H9 (cell line): ENCODE measurements around the gene TOB2. TPM values are rescaled to one million over a fixed set of nuclear protein-coding genes. Genes with fewer than 3 reads are reported as not detected.

Source experiments
- DNase-seq: peaks from one replicate; pipeline ENCODE4 v3.0.0-alpha.2; 2017
- H2AFZ ChIP-seq: one replicate; pipeline ENCODE4 v1.6.1; 2013; ENCODE audit warnings: mild to moderate bottlenecking, low read length, control low read depth, moderate library complexity
- H2AK5ac ChIP-seq: 2 replicates; pipeline ENCODE4 v1.6.1; 2013; ENCODE audit warnings: low read length, control low read depth, mixed read lengths; ENCODE audit not compliant: insufficient read length
- H2BK120ac ChIP-seq: one replicate; pipeline ENCODE4 v1.6.1; 2013; ENCODE audit warnings: low read depth, mild to moderate bottlenecking, low read length, control low read depth, inconsistent platforms; ENCODE audit not compliant: poor library complexity, severe bottlenecking
- H2BK12ac ChIP-seq: 2 replicates; pipeline ENCODE4 v1.6.1; 2013; ENCODE audit warnings: low read length, control low read depth, mixed read lengths, low read depth; ENCODE audit not compliant: insufficient read length
- H2BK15ac ChIP-seq: 2 replicates; pipeline ENCODE4 v1.6.1; 2013; ENCODE audit warnings: low read depth, low read length, control low read depth
- H2BK20ac ChIP-seq: one replicate; pipeline ENCODE4 v1.6.1; 2013; ENCODE audit warnings: low read depth, mild to moderate bottlenecking, low read length, control low read depth, inconsistent platforms; ENCODE audit not compliant: poor library complexity, severe bottlenecking
- H2BK5ac ChIP-seq: 2 replicates; pipeline ENCODE4 v1.6.1; 2013; ENCODE audit warnings: low read length, control low read depth, mixed read lengths; ENCODE audit not compliant: insufficient read length
- H3K14ac ChIP-seq: 2 replicates; pipeline ENCODE4 v1.6.1; 2013; ENCODE audit warnings: low read length, control low read depth; ENCODE audit not compliant: insufficient read depth
- H3K18ac ChIP-seq: 2 replicates; pipeline ENCODE4 v1.6.1; 2013; ENCODE audit warnings: low read depth, mild to moderate bottlenecking, mixed read lengths, low read length, control low read depth; ENCODE audit not compliant: insufficient read length
- H3K23ac ChIP-seq: 2 replicates; pipeline ENCODE4 v1.6.1; 2013; ENCODE audit warnings: low read length, control low read depth, mixed read lengths, low read depth; ENCODE audit not compliant: insufficient read length
- H3K23me2 ChIP-seq: 2 replicates; pipeline ENCODE4 v1.6.1; 2013; ENCODE audit warnings: low read depth, mild to moderate bottlenecking, mixed read lengths, low read length, control low read depth; ENCODE audit not compliant: insufficient read length, poor library complexity, severe bottlenecking
- H3K27ac ChIP-seq: 2 replicates; pipeline ENCODE4 v1.5.1; 2013; ENCODE audit warnings: low read length, control low read depth, mixed read lengths, low read depth; ENCODE audit not compliant: insufficient read length
- H3K27me3 ChIP-seq: 2 replicates; pipeline ENCODE4 v1.6.1; 2013; ENCODE audit warnings: low read length, control low read depth, inconsistent platforms; ENCODE audit not compliant: insufficient read depth
- H3K4ac ChIP-seq: 2 replicates; pipeline ENCODE4 v1.6.1; 2013; ENCODE audit warnings: low read depth, mild to moderate bottlenecking, control low read depth, inconsistent platforms, low read length, moderate library complexity
- H3K4me1 ChIP-seq: 2 replicates; pipeline ENCODE4 v1.6.1; 2013; ENCODE audit warnings: low read length, control low read depth, inconsistent platforms; ENCODE audit not compliant: insufficient read depth
- H3K4me2 ChIP-seq: 2 replicates; pipeline ENCODE4 v1.6.1; 2013; ENCODE audit warnings: low read length, control low read depth, mixed read lengths; ENCODE audit not compliant: insufficient read length, insufficient read depth
- H3K56ac ChIP-seq: 2 replicates; pipeline ENCODE4 v1.6.1; 2013; ENCODE audit warnings: low read depth, mild to moderate bottlenecking, mixed read lengths, low read length, control low read depth; ENCODE audit not compliant: insufficient read length
- H3K79me1 ChIP-seq: 2 replicates; pipeline ENCODE4 v1.6.1; 2013; ENCODE audit warnings: low read depth, mild to moderate bottlenecking, moderate library complexity, low read length, control low read depth, inconsistent platforms; ENCODE audit not compliant: insufficient read depth, poor library complexity, severe bottlenecking
- H3K79me2 ChIP-seq: 2 replicates; pipeline ENCODE4 v1.6.1; 2013; ENCODE audit warnings: low read length, control low read depth, inconsistent platforms; ENCODE audit not compliant: insufficient read depth
- H3K9ac ChIP-seq: 2 replicates; pipeline ENCODE4 v1.6.1; 2013; ENCODE audit warnings: low read length, control low read depth, mixed read lengths; ENCODE audit not compliant: insufficient read length; ENCODE audit errors: extremely low read depth
- H3K9me3 ChIP-seq: one replicate; pipeline ENCODE4 v1.6.1; 2013; ENCODE audit warnings: low read depth, low read length, inconsistent platforms; ENCODE audit not compliant: control insufficient read depth
- H3T11ph ChIP-seq: one replicate; pipeline ENCODE4 v1.6.1; 2013; ENCODE audit warnings: mild to moderate bottlenecking, low read length, control low read depth, inconsistent platforms
- H4K20me1 ChIP-seq: one replicate; pipeline ENCODE4 v1.6.1; 2013; ENCODE audit not compliant: control insufficient read depth, insufficient read length, insufficient read depth
- H4K5ac ChIP-seq: 2 replicates; pipeline ENCODE4 v1.6.1; 2013; ENCODE audit warnings: low read depth, mild to moderate bottlenecking, mixed read lengths, low read length, control low read depth; ENCODE audit not compliant: insufficient read length
- H4K8ac ChIP-seq: replicated peaks from 2 replicates; pipeline ENCODE4 v1.6.1; 2013; ENCODE audit warnings: low read length, control low read depth, mixed read lengths, low read depth; ENCODE audit not compliant: insufficient read length
- H4K91ac ChIP-seq: 2 replicates; pipeline ENCODE4 v1.6.1; 2013; ENCODE audit warnings: low read depth, mild to moderate bottlenecking, moderate library complexity, mixed read lengths, low read length, control low read depth; ENCODE audit not compliant: insufficient read length
- H3K27ac Mint-ChIP-seq, 3 experiments: 2 replicates in 2 of 3; 3 replicates in 1 of 3; pipeline ENCODE4 v1.8.0; 2020 to 2021; ENCODE audit warnings: mixed read lengths in 3 of 3, mild to moderate bottlenecking in 1 of 3, moderate library complexity in 1 of 3
- H3K27me3 Mint-ChIP-seq: 2 replicates; pipeline ENCODE4 v1.8.0; 2021; ENCODE audit warnings: low read depth, mild to moderate bottlenecking, moderate library complexity, mixed read lengths
- H3K36me3 Mint-ChIP-seq, 3 experiments: 2 replicates in 2 of 3; 3 replicates in 1 of 3; pipeline ENCODE4 v1.8.0; 2020 to 2021; ENCODE audit warnings: low read depth in 3 of 3, mixed read lengths in 3 of 3; ENCODE audit not compliant: insufficient read depth in 1 of 3
- H3K4me1 Mint-ChIP-seq, 2 experiments: 2 replicates each; pipeline ENCODE4 v1.8.0; 2020; ENCODE audit warnings: mixed read lengths in 2 of 2
- H3K4me3 Mint-ChIP-seq, 2 experiments: 2 replicates in 1 of 2; 3 replicates in 1 of 2; pipeline ENCODE4 v1.8.0; 2020 to 2021; ENCODE audit warnings: mild to moderate bottlenecking in 2 of 2, mixed read lengths in 2 of 2, moderate library complexity in 1 of 2
- H3K9me3 Mint-ChIP-seq, 2 experiments: 2 replicates in 1 of 2; 3 replicates in 1 of 2; pipeline ENCODE4 v1.8.0; 2020; ENCODE audit warnings: mild to moderate bottlenecking in 2 of 2, mixed read lengths in 2 of 2, moderate library complexity in 1 of 2
- CTCF ChIP-seq: fragments of 200-600 bp; sonication (generic); conservative IDR thresholded peaks from 3 replicates; pipeline ENCODE4 v1.8.0; 2021; ENCODE audit warnings: antibody characterized with exemption, mild to moderate bottlenecking
- WGBS: extraction: QIAGEN DNeasy Blood & Tissue Kit; methylation state at CpG from one replicate; pipeline ENCODE4 v1.1.7; 2013; ENCODE audit warnings: missing lambda C conversion rate, low lambda C conversion rate, mixed read lengths; ENCODE audit not compliant: insufficient read length; ENCODE audit errors: extremely low coverage; 5-methylcytosine and 5-hydroxymethylcytosine counted together
- total RNA-seq: library from RNA; stranded (reverse); gene quantifications from 2 replicates; pipeline ENCODE4 v1.2.1, GENCODE V29; 2021

The TOB2 gene
- total RNA-seq, 1 experiment from 2014 or later = 75.8 TPM

- no peak overlapping the region for H2BK20ac ChIP-seq
- no CpG with 5 or more reads among the region's 8 CpGs for WGBS
- no peaks in the 10 kb centered on the region for H3K27me3 ChIP-seq
- no peak overlapping the region for H2AFZ ChIP-seq
- no peaks in the 10 kb centered on the region for H3K36me3 Mint-ChIP-seq
- H3K18ac ChIP-seq = no peak overlapping the region
- H4K91ac ChIP-seq = no peak overlapping the region
- no peak overlapping the region for H2BK12ac ChIP-seq
- H2BK15ac ChIP-seq = no peak overlapping the region
- H3K4me1 ChIP-seq = no peaks in the 10 kb centered on the region
- peaks cover 2% of the 10 kb centered on the region for H3K23me2 ChIP-seq
- H2BK120ac ChIP-seq = no peak overlapping the region
- no peak overlapping the region for H3K4me3 Mint-ChIP-seq
- no peak overlapping the region for H3K4me2 ChIP-seq
- H3K9me3 Mint-ChIP-seq = no peaks in the 10 kb centered on the region
- H3K4me1 Mint-ChIP-seq = peaks cover 14 to 16% of the 10 kb centered on the region in 2 experiments
- no peak overlapping the region for H3K56ac ChIP-seq
- H3K9ac ChIP-seq = no peak overlapping the region
- no peak overlapping the region for H3K27ac ChIP-seq
- H4K5ac ChIP-seq = no peak overlapping the region
- no peak overlapping the region for H3K23ac ChIP-seq
- H3K27me3 Mint-ChIP-seq = peaks cover under 1% of the 10 kb centered on the region
- TF ChIP-seq CTCF = no peak
- no peaks in the 10 kb centered on the region for H3K9me3 ChIP-seq
- H4K20me1 ChIP-seq = no peaks in the 10 kb centered on the region
- no peak overlapping the region for H3K14ac ChIP-seq
- H4K8ac ChIP-seq = no peak overlapping the region
- H3K4ac ChIP-seq = no peak overlapping the region
- H2BK5ac ChIP-seq = no peak overlapping the region
- DNase-seq = no peak
- no peak overlapping the region for H2AK5ac ChIP-seq
- H3K79me2 ChIP-seq = no peaks in the 10 kb centered on the region
- H3T11ph ChIP-seq = no peak overlapping the region
- H3K79me1 ChIP-seq = no peaks in the 10 kb centered on the region
- H3K27ac Mint-ChIP-seq = peak overlapping the region in 1 of 3 experiments; percentile 70; a peak in 1 of 7 replicates
Observed at GRCh38 chr22:41408665-41409064, 37.9 kb downstream of the TOB2 start.
